Measurements from ENCODE around the gene COL27A1. TPM values are rescaled to one million over a fixed set of nuclear protein-coding genes. Genes with fewer than 3 reads are reported as not detected.
"Not testable (repeated sequence)": the region's sequence is repeated elsewhere in the genome, so short reads cannot be mapped to it uniquely, and the experiment has no call there.

Gene COL27A1
- total RNA-seq, 1 donor from 2014 or later, result 20.3 TPM

DNA sequence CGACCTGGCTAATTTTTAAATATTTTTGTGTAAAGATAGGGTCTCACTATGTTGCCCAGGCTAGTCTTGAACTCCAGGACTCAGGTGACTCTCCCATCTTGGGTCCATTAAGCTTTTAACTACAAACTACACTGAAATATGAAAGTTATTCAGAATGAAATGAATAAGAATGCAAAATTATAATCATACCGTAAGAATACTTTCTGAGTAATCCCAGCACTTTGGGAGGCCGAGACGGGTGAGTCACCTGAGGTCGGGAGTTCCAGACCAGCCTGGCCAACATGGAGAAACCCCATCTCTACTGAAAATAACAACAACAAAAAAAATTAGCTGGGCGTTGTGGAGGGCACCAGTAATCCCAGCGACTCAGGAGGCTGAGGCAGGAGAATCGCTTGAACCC, 166.4 kb downstream of the COL27A1 start:
- Mint-ChIP-seq H3K27me3 (ENCODE audit: low read depth) (no peaks in the 10 kb centered on the region), H3K36me3 (ENCODE audit: low read depth) (no peaks in the 10 kb centered on the region)
- TF ChIP-seq, protein P1, sequence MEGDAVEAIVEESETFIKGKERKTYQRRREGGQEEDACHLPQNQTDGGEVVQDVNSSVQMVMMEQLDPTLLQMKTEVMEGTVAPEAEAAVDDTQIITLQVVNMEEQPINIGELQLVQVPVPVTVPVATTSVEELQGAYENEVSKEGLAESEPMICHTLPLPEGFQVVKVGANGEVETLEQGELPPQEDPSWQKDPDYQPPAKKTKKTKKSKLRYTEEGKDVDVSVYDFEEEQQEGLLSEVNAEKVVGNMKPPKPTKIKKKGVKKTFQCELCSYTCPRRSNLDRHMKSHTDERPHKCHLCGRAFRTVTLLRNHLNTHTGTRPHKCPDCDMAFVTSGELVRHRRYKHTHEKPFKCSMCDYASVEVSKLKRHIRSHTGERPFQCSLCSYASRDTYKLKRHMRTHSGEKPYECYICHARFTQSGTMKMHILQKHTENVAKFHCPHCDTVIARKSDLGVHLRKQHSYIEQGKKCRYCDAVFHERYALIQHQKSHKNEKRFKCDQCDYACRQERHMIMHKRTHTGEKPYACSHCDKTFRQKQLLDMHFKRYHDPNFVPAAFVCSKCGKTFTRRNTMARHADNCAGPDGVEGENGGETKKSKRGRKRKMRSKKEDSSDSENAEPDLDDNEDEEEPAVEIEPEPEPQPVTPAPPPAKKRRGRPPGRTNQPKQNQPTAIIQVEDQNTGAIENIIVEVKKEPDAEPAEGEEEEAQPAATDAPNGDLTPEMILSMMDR (conservative IDR thresholded peaks at IDR 0.05), result no peak

DNA sequence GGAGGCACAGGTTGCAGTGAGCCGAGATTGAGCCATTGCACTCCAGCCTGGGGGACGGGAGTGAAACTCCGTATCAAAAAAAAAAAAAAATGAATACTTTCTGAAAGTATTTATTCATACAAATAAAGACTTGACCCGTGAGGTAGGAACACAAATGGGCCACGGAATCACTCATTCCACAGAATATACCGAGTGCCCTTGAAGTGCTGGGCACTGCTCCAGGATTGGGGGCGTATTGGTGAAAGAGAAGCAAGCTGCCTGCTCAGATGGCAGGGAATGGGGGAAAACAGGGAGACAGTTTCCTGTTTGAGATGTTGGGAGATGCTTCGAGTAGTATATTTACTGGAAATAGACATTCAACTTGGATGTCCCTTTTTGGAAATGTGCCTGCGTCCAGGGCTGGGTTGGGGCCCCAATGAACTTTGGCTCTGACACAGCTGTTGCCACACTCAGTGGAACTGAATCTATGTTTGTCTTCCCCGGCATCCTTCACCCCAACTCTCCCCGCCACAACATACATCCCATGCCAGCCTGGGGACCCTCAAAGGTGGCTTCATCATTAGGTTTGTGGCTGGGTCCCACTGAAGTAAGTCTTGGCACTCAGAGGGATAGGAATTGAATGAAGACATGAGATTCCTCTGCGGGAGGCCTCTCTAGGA, 167.0 kb downstream of the COL27A1 start:
- H3K4me1 Mint-ChIP-seq; H3K9me3 Mint-ChIP-seq; H3K27me3 Mint-ChIP-seq (ENCODE audit: low read depth); DNase-seq (ENCODE audit: low read depth, low spot score); H3K4me3 Mint-ChIP-seq; H3K27ac Mint-ChIP-seq (ENCODE audit: unreplicated experiment); H3K36me3 Mint-ChIP-seq (ENCODE audit: low read depth): not testable (repeated sequence)

More for the DNA sequence above, 166.4 kb downstream of the COL27A1 start:
- DNase-seq (ENCODE audit: low read depth, low spot score), result no peak
- H3K4me1 Mint-ChIP-seq, result peaks cover 5% of the 10 kb centered on the region
- no peak overlapping the region for H3K27ac Mint-ChIP-seq (ENCODE audit: unreplicated experiment)
- H3K9me3 Mint-ChIP-seq, result no peaks in the 10 kb centered on the region
- H3K4me3 Mint-ChIP-seq, result no peak overlapping the region

DNA sequence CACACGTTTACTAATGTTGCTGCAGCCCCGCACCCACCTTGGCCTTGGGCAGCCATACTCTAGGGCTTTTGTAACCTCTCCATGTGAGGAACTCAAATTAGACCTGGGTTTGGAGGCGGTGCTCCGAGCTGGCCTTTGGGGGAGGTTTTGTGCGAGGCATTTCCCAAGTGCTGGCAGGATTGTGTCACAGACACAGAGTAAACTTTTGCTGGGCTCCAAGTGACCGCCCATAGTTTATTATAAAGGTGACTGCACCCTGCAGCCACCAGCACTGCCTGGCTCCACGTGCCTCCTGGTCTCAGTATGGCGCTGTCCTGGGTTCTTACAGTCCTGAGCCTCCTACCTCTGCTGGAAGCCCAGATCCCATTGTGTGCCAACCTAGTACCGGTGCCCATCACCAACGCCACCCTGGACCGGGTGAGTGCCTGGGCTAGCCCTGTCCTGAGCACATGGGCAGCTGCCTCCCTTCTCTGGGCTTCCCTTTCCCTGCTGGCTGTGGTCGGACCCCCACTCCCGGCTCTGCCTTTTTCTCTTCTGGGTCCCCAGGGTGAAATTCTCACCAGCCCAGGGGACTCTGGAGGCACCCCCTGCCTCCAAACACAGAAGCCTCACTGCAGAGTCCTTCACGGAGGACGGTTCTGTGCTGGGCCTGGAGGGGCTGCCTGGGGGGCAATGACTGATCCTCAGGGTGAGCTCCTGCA, 167.6 kb downstream of the COL27A1 start, which contains the start of gene ORM1:
Gene ORM1, plus strand, starts transcription at position 268 of the 701 bp plus-strand sequence. Its CDS starts 36 bp downstream, at position 304.
- H3K4me1 Mint-ChIP-seq; H3K27me3 Mint-ChIP-seq (ENCODE audit: low read depth); H3K27ac Mint-ChIP-seq (ENCODE audit: unreplicated experiment); H3K4me3 Mint-ChIP-seq; DNase-seq (ENCODE audit: low read depth, low spot score); H3K36me3 Mint-ChIP-seq (ENCODE audit: low read depth); H3K9me3 Mint-ChIP-seq: not testable (repeated sequence)

DNA sequence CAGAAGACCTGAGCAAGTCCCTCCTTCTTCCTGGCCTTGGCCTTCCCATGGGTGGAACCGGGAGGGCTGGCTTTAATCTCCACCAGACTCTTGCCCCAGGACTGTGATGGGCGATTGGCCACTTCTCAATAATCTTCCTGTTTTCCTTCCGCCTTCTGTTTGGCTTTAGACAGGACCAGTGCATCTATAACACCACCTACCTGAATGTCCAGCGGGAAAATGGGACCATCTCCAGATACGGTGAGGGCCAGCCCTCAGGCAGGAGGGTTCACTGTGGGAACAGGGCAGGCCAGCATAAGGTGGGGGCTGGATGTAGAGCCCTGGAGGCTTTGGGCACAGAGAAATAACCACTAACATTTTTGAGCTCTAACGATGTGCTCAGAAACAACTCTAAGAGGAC, 168.5 kb downstream of the COL27A1 start:
- H3K27me3 Mint-ChIP-seq (ENCODE audit: low read depth); H3K9me3 Mint-ChIP-seq; H3K36me3 Mint-ChIP-seq (ENCODE audit: low read depth); DNase-seq (ENCODE audit: low read depth, low spot score); H3K4me3 Mint-ChIP-seq; H3K4me1 Mint-ChIP-seq; H3K27ac Mint-ChIP-seq (ENCODE audit: unreplicated experiment): not testable (repeated sequence)

DNA sequence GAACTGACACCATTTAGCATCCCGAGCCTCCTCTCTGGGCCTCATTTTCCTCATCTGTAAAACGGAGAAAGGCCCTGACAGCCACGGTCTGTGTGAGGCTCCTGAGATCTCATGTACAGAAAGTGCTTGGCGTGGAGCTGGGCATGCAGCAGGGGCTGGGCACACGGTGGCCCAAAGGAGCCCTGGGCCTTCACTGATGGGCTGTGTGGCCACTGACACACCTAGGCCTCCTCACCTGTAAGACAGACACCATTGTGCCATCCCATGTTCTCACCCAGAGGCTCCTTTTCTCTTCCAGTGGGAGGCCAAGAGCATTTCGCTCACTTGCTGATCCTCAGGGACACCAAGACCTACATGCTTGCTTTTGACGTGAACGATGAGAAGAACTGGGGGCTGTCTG, 169.2 kb downstream of the COL27A1 start:
- Mint-ChIP-seq H3K4me3 (no peak overlapping the region), H3K4me1 (no peaks in the 10 kb centered on the region), H3K36me3 (ENCODE audit: low read depth) (no peaks in the 10 kb centered on the region), H3K27me3 (ENCODE audit: low read depth) (no peaks in the 10 kb centered on the region), H3K9me3 (no peaks in the 10 kb centered on the region), H3K27ac (ENCODE audit: unreplicated experiment) (no peak overlapping the region)
- DNase-seq (ENCODE audit: low read depth, low spot score), result no peak
- TF ChIP-seq, protein P1 (conservative IDR thresholded peaks at IDR 0.05), result no peak

DNA sequence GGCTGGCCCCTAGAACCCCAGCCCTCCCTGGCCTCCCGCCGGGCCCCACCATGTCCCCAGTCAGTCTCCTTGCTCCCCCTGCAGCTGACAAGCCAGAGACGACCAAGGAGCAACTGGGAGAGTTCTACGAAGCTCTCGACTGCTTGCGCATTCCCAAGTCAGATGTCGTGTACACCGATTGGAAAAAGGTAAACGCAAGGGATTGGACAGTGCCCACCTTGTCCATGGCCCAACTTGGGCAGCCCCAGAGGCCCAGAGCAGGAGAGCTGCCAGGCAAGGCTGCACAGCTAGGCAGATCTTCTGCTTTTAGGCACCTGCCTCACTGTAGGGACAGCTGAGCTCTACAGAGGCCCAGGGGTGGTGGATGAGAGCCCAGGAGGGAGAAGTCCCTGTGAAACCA, 169.6 kb downstream of the COL27A1 start:
- not testable (repeated sequence) for H3K27me3 Mint-ChIP-seq (ENCODE audit: low read depth); H3K9me3 Mint-ChIP-seq; H3K36me3 Mint-ChIP-seq (ENCODE audit: low read depth); H3K27ac Mint-ChIP-seq (ENCODE audit: unreplicated experiment); H3K4me1 Mint-ChIP-seq; DNase-seq (ENCODE audit: low read depth, low spot score); H3K4me3 Mint-ChIP-seq

DNA sequence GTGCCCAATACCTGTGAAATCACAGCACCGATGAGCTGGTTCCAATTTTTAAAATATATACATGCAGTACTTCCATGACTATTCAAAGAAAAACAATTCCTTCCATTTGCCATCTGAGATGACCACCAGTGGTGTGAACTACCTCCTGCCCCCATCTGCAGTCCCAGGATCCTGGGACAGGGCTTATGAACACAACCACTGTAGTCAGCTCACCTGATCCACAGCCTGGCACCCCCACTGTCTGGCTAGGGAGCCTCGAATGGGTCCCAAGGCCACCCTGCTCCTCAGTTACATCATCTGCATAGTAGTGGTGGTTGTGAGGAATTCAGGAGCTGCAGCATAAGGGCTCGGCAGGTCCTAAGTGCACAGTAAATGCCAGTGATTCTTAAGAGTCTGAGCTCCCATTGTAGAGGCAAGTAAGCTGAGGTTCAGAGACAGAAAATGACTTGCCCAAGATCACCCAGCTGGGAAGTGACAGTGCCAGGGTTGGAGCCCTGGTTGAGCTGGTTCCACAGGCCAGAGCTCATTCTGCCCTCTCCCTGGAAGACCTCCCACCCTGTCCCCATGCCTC, 170.4 kb downstream of the COL27A1 start:
- not testable (repeated sequence) for DNase-seq (ENCODE audit: low read depth, low spot score)

DNA sequence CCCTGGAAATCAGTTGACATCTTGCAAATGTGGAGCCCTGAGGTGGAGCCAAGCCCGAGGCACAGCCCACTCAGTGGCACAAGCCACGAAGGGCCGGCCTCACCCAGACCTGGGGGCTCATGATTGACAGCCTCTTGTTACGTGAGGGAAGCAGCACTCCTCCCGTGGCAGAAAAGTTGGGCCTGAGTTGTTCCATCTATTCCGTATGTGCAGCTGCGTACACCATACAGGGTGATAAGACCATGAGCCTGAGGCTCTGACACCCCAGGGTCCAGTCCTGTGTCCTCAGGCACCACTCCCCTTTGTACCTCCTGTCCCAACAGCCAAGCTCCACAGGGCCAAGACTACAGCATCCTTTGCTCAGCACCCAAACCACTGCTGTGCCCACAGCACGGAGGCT, 172.4 kb downstream of the COL27A1 start:
- no peak for DNase-seq (ENCODE audit: low read depth, low spot score)
- Mint-ChIP-seq H3K27me3 (ENCODE audit: low read depth) (no peaks in the 10 kb centered on the region), H3K4me3 (no peak overlapping the region), H3K4me1 (no peaks in the 10 kb centered on the region), H3K27ac (ENCODE audit: unreplicated experiment) (no peak overlapping the region), H3K36me3 (ENCODE audit: low read depth) (no peaks in the 10 kb centered on the region), H3K9me3 (no peaks in the 10 kb centered on the region)
- TF ChIP-seq, protein P1 (conservative IDR thresholded peaks at IDR 0.05), result no peak

More for the DNA sequence above, 170.4 kb downstream of the COL27A1 start:
- not testable (repeated sequence) for H3K36me3 Mint-ChIP-seq (ENCODE audit: low read depth); H3K27me3 Mint-ChIP-seq (ENCODE audit: low read depth); H3K4me1 Mint-ChIP-seq; H3K4me3 Mint-ChIP-seq; H3K9me3 Mint-ChIP-seq; H3K27ac Mint-ChIP-seq (ENCODE audit: unreplicated experiment)

DNA sequence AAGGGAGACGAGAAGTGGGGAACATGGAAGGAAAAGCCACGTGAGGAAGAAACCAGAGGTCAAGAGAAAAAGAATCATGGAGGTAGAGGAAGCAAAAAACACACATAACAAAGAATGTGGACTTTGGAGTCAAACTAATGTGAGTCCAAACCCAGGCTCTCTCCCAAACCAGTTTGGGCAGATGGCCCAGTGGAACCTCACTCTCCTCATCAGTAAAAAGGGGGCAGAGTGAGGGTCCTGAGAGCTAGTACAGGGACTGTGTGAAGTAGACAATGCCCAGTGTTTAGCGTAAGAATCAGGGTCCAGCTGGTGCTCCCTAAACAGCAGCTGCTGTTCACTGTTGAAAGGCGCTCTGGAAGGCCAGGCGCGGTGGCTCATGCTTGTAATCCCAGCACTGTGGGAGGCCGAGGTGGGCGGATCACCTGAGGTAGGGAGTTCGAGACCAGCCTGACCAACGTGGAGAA, 173.1 kb downstream of the COL27A1 start:
- H3K9me3 Mint-ChIP-seq; H3K4me1 Mint-ChIP-seq; H3K27ac Mint-ChIP-seq (ENCODE audit: unreplicated experiment); H3K27me3 Mint-ChIP-seq (ENCODE audit: low read depth); DNase-seq (ENCODE audit: low read depth, low spot score); H3K36me3 Mint-ChIP-seq (ENCODE audit: low read depth); H3K4me3 Mint-ChIP-seq: not testable (repeated sequence)

DNA sequence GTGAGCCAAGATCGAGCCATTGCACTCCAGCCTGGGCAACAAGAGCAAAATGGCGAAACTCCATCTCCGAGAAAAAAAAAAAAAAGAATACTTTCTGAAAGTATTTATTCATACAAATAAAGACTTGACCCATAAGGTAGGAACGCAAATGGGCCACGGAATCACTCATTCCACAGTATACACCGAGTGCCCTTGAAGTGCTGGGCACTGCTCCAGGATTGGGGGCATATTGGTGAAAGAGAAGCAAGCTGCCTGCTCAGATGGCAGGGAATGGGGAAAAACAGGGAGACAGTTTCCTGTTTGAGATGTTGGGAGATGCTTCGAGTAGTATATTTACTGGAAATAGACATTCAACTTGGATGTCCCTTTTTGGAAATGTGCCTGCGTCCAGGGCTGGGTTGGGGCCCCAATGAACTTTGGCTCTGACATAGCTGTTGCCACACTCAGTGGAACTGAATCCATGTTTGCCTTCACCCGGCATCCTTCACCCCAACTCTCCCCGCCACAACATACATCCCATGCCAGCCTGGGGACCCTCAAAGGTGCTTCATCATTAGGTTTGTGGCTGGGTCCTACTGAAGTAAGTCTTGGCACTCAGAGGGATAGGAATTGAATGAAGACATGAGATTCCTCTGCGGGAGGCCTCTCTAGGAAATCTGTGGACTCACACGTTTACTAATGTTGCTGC, 173.7 kb downstream of the COL27A1 start:
- H3K4me1 Mint-ChIP-seq; H3K27me3 Mint-ChIP-seq (ENCODE audit: low read depth): not testable (repeated sequence)

More for the DNA sequence above, 173.7 kb downstream of the COL27A1 start:
- not testable (repeated sequence) for H3K9me3 Mint-ChIP-seq; H3K36me3 Mint-ChIP-seq (ENCODE audit: low read depth); H3K4me3 Mint-ChIP-seq; DNase-seq (ENCODE audit: low read depth, low spot score); H3K27ac Mint-ChIP-seq (ENCODE audit: unreplicated experiment)
